GM21723 (cell line): ENCODE measurements around the gene KRT16.
"Not testable (repeated sequence)": the region's sequence is repeated elsewhere in the genome, so short reads cannot be mapped to it uniquely, and the experiment has no call there.

Source experiments
- ATAC-seq: cut with Tn5 transposase; IDR thresholded peaks from one replicate; pipeline ENCODE4 v1.9.1; 2021; ENCODE audit warnings: mild to moderate bottlenecking, moderate library complexity; ENCODE audit not compliant: unreplicated experiment

Gene KRT16

DNA sequence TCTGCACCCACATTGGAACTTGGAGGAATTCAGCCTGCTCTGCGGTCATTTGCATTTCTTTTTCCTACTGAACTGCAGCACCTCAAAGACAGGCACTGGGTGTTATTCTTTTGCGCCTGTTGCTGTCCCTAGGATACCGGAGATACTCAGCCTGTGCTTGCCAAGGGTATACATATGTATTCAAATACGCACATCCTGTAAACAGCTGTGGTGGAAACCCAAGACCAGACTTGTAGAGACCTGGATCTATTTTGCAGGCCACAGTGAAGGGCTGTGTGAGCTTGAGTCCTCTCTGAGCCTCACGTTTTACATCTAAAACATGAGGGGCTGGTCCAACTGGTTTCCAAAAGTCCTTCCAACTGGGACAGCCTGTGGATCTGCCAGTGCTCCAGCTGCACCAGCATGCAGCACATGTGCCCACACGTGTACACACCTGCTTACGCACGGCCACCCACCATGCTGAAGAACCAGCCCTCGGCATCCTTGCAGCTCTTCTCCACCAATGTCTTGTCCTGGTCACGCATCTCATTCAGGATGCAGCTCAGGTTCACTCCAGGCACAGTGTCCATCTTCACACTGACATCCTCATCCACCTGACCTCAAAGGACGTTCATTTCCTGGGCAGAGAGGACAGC, 16.2 kb upstream of the KRT16 start:
- not testable (repeated sequence) for ATAC-seq

DNA sequence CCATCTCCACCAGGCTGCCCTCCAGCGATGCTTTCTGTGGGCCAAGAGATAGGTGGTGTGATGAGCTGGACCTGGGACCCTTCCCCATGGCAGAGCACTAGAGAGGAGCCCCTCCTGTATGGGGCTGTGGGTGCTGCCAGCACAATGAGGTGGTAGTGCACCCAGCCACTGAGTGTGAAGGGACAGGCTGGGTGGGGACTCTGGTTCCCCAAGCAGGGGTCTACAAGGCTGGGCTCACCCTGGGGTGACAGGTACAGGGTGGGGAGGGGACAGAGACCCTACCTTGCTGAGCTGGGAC, 15.5 kb upstream of the KRT16 start:
- not testable (repeated sequence) for ATAC-seq

DNA sequence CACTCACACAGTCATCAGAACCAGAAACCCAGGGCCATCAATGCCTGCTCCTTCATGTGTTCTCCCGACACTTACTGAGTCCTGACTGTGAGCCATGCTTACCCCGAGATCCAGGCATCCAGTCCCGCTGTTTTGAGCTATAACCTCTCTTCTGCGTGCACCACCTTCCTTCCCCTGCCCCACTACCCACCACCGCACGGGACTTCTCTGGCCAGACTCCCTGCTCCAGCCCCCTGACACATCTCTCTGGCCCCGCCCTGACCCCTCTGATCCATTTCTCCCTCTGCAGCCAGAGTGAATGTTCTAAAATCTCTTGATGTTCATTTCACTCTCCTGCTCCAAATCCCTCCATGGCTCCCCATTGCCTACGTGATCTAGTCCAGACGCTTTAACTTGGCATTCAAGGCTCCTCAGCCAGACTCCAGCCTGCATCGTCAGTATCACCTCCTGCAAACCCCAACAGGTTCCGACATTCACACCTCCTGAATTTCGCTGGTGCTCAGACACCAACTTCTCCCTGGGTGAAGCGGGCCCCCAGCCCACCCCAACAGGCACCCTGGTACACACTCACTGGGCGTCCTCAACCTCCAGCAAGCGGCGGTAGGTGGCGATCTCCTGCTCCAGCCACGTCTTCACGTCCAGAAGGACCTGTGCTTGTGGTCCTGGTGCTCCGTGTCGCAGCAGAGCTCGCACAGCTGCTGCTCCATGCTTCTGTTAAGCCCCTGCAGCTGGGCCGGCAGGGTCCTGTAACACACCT, 14.9 kb upstream of the KRT16 start:
- ATAC-seq = no peak

DNA sequence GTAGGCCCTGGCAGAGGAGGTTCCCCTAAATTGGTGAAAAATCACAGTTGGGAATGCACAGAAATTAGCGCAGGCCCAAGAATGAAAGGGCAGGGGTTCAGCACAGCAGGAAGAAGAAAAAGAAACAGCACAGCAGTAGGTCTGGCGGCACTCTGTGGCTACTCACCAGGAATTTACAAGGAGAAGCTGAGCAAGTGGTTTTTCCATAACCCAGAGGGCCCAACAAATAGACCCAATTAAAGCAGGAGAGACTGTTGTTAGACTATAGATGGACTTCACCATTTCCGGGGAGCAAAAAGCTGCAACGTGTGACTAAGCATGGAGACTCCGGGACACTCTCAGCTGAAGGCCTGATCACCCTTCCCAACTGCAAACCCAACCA, 14.3 kb upstream of the KRT16 start:
- not testable (repeated sequence) for ATAC-seq

DNA sequence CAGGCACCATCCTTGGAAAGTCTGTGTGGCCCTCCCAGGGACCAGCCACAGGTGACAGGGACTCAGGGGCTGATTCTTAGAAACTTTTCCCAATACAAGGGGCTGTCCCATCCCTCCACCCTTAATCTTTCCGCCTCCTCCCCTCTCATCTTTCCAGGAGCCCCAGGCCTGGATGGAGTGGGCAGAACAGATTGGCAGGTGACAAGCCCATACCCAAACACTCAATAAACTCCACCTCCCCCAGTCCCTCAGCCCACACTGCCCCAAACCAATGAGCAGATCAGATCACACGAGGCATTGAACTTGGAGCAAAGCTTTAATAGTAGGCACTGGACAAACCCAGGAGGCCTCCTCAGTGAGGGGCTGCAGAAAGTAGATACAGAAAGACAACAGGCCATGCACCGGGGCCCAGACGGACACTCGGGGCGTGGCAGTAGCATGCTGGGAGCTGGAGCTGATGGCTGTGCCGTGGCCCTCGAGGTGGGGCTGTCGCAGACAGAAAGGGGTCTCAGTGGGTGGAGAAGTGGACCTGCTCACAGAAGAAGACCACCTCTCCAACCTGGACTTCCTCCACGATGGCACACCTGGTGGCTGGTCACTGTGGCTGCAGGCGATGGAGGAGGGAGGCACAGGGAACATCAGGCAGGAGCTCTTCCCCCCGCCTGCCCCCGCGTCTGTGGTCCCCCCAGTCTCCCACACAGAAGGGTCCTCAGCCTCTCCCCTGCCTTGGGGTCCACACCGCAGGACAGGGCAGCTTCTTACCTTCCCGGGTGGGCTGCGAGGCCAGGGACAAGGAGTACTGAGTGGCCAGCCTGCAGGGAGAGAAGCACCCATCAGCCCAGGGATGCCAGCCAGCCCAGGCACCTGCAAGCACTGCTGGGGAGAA, 13.7 kb upstream of the KRT16 start:
- not testable (repeated sequence) for ATAC-seq

DNA sequence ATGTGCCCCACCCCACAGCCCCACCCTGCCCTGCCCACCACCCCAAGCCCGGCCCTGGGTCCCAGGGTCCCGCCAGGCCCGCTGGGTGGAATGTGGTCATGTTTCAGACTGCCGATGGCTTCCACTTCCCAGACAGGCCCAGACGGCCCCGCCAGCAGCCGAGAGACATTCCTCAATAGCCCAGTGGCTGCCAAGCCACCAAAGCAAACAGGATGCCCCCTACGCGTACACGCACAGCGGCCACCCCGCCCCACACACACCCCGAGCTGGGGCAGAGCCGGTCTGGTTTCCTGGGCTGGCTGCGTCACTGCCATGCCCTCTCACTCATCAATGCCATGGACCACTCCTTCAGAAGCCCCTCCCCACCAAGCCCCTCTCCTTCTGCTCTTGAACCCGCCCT, 13.0 kb upstream of the KRT16 start:
- ATAC-seq = no peak

DNA sequence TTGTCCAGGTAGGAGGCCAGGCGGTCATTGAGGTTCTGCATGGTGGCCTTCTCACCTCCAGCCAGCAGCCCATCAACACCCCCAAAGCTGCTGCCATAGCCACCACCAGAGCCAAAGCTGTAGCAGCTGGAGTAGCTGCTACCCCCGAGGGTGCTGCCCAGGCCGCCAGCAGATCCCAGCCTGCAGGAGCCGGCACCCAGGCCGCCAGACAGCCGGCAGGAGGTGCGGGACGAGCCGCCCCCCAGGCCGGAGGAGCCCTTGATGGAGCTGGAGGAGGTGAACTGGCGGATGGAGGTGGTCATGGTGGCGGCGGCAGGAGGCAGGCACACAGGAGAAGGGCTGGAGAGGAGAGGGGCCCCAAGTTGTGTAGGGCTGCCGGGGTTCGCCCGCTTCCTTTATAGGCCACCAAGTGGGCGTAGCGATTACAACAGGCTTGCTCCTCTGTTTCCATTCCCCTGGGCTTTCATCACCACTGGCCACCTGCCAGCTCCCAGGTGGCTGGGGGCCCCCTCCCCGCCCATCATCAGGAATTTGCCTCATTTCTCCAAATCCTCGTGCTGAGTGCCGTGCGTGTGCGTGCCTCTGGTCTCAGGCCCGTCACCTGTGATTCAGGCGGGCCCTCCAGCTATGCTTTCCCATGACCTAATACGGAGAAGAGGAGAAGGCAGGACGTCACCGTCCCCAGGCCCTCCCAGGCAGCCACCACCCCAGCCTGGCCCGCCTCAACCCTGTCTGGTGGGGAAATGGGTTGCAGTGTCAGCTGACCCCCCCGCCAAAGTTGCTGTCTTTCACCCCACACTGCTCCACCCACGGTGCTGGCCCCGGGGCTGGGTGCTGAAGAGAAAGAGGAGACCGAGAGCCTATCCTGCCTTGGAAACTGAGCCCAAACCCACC, 11.9 kb upstream of the KRT16 start, which contains the start of gene KRT17:
Gene KRT17, minus strand, starts transcription at position 368 of the 894 bp plus-strand sequence. Its CDS starts 66 bp downstream, at position 302.
- no peak for ATAC-seq

DNA sequence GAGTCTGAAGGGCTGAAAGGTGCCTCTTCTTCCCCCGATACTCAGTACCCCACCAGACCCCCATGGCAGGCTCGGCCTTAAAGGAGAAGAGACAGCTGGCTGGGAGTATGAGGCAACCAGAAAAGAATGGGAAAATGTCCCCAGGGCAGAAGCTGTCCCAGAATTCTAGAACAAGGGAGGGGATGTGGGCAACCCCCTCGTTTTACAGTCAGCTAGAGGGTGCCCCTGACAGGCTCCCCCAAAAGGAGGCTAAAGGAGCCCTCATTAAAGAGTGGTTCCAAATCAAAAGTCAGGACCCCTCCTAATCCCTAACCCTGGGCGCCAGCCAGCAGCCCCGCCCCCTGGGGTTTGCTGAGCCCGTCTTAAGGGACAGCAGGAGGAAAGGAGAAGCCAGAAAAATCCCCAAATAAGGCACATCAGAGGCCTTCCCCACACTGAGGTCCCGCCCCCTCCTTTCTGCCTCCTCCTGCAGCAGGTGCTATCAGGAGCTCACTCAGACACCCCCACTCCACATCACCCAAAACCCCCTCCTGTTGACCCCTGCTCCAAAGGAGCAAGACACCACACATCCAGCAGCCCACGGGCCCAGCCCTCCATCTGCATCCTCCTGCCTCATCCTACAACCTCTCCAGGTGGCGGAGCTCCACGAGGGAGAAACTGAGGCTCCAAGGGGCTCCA, 10.8 kb upstream of the KRT16 start:
- ATAC-seq = not testable (repeated sequence)

DNA sequence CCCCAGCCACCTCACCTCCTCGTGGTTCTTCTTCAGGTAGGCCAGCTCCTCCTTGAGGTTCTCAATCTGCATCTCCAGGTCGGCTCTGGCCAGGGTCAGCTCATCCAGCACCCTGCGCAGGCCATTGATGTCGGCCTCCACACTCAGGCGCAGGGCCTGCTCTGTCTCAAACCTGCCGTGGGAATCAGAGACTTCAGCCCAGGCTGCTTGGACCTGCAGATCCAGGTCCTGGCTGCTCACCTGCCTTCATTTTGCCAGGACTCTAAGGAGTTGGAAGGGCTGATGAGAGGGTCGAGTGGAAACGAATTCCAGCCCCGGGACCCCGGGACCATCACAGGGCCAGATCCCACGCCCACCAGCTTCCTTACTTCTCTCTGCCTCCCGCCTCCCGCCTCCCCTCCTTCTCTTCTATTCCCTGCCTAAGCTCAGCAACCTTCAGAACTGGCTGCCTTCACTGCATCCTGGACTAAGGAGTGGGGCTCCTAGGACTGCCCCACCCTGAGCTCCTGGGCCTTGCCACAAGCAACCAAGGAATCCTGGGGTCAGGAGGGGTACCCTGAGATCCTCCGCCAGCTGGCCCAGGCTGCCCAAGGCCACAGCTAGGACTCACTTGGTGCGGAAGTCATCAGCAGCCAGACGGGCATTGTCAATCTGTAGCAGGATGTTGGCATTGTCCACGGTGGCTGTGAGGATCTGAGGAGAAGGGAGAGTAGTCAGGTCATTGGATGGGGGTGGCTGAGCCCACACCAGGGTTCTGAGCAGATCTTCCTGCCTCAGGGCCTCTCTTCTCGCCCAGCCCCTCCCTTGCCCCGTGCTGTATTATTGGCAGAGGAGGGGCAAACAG, 10.0 kb upstream of the KRT16 start:
- ATAC-seq = not testable (repeated sequence)

DNA sequence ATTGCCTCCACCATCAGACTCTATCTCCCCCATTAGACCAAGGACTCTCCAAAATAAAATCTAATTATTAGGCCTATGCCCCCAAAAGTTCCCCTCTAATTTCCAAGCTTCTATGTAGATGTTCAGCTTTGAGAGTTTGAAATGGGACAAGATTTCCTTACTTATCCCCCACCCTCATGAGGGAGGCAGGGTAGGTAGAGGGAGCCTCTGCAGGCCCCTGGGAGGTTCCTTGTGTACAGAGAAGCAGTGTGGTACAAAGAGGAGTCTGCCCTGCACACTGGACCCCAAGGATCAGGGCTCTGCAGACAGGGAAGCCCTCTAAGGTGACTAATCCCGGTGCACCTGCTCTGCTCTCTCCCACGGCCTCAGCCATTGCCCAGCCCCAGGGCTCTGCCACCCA, 9.3 kb upstream of the KRT16 start:
- no peak for ATAC-seq

DNA sequence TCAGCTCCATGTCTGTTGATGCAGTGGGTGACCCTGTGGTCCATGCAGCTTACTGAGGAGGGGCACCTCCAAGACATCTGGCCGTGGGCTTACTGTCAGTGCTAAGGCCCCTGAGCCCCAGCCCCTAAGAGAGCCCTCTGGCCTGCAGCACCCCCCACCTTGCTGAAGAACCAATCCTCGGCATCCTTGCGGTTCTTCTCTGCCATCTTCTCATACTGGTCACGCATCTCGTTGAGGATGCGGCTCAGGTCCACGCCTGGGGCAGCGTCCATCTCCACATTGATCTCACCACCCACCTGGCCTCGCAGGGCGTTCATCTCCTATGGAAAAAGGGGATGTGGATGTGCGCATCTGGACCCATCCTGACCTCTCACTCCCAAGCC, 8.9 kb upstream of the KRT16 start:
- ATAC-seq = not testable (repeated sequence)

DNA sequence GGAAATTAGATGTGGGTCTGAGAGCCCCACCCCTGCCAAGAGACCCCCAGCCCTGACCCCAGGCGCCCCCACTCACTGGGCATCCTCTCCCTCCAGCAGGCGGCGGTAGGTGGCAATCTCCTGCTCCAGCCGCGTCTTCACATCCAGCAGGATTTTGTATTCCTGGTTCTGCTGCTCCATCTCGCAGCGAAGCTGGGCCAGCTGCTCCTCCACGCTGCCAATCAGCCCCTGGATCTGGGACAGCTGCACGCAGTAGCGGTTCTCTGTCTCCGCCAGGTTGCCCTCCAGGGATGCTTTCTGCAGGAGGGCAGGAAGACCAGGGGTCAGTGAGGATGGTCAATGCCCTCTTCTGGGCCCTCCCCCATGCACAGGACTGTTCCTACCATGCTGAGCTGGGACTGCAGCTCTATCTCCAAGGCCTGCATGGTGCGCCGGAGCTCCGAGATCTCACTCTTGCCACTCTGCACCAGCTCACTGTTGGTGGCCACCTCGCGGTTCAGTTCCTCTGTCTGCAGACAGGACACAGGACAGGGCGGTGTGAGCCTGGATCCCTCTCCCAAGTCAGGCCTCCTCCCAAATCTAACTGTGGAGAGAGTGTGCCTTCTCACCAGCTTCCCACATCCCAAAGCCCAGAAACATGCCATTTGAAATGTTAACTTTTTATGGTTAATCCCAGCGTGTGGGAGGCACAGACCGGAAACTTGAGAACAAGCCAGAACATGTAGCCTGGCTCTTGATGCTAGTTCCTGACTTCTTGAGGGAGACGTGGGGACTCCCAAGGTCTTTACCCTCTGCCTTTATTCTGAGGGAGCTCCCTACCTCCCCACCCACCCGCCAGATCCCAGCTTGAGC, 8.2 kb upstream of the KRT16 start:
- ATAC-seq = no peak

DNA sequence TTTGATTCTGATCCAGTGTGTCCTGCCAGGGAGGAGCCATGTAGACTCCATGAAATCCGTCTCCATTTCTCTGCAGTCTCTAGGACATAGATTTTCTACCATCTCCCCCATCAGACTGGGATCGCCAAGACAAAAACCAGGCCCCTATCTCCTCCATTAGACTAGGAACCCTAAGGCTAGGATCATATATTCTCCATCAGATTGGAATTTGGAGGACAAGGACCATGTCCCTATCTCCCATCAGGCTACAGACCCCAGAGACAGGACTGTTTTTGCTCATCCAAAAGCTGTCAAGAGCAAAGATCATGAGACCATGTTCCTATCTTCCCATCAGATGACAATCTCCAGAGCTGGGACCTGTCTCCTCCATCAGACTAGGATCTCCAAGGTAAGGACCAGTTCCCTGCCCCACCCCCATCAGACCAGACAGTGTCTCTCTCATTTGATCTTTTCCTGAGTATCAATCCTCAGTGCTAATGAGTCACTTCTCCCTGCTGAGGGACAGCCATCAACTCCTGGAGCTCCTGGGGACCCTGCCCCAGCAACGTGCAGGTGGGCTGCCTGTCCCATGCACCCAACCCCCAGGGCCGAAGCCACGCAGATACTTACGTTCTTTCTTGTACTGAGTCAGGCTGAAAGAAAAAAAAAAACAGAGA, 7.5 kb upstream of the KRT16 start:
- ATAC-seq = not testable (repeated sequence)

DNA sequence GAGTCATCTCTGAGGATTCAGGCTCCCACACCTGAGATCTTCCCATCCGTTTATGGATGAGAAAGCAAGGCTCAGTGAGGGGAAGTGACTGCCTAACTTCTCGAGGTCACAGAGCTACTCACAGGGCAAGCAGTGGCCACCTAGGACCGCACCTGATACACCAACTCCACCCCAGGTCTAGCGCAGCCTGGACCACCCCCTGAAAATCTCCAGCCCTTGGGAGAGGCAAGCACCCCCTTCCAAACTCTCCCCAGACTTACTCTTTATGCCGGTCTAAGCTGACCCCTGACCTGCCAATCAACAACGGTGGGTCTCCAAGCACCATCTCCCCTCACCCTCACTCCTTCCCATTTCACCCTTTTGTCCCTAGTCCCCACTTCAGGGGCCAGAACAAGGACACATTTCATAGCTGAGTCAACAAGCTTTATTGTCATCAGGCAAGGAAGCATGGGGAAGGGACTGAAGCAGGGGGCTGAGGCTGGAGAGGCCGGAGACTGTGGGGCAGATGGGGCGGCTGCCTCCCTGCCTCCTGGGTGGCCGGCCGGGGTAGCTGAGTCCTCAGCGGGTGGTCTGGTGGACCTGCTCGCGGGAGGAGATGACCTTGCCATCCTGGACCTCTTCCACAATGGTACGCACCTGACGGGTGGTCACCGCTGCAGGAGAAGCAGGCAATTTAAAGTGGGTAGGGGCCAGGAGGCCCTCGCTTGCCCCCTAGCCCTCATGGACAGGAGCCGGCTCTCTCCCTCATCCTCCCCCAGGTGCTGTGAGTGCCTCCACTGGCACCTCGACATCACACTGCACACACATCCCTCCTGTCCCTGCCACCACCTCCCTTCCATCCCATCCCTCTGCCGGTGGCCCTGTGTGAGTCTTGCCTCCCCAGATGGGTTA, 6.7 kb upstream of the KRT16 start:
- ATAC-seq = no peak

DNA sequence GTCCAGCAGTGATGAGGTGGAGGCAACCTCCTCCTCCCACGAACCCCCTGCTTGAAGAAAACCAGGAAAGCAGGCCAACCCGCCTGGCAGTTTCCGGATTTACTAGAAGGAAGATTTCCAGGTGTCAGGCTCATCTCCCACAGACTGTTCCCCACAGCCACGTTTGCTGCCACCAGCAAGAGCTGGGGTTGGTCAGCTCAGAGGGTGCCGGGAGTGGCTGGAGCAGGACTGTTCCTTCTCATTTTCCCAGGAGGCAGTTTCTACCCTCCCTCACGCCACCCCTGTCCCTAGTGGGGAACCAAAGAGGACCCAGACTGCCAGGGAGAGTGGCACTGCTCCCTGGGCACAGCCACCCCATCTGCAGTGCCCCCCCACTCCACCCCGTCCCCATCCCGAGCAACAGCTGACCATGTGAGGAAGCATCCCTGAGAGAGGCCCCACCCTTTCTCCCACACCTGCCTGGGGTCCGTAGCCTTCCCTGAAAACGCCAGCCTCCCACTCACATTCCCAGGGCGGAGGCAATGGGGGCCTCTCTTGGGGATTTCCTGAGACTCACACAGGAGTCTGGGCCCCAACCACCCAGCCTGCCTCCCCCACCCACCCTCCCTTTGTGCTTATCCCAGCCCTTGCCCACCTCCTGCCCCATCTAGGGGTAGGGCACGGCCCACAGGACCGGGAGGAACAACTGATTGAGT, 5.9 kb upstream of the KRT16 start:
- no peak for ATAC-seq

DNA sequence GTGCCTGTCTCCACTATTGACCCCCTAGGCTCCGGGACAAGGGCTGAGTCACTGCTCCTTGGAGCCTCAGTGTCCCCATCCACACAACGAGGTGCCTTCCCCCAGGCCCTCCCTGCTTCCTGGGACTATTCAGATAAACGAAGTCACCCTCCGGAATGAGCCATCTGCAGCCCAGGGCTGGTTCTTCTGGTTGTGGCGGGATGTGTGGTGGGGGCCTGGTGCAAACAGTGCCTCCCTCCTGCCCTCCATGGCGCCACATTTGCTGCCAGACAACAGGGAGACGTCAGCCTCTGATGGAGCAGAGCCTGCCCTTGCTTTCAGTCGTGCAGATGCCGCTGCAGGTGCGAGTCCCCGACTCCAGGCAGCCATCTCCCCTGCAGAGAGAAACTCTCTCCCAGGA, 5.1 kb upstream of the KRT16 start:
- ATAC-seq = no peak
